T-helper 2 cell treated with Interferon-gamma antibody and Interleukin-4, amounts not matched to agents 5 μg/mL and 100 μg/mL, for 36 hours (primary cell): ENCODE data around the gene MAD1L1.
"Not testable (repeated sequence)": the region's sequence is repeated elsewhere in the genome, so short reads cannot be mapped to it uniquely, and the experiment has no call there.

Experiments
- DNase-seq: peaks from one replicate; pipeline ENCODE4 v3.0.0; 2021; ENCODE audit warnings: low spot score
- H3K27ac Mint-ChIP-seq: one replicate; pipeline ENCODE4 v1.8.0; 2021; ENCODE audit warnings: mild to moderate bottlenecking, mixed read lengths
- H3K27me3 Mint-ChIP-seq: one replicate; pipeline ENCODE4 v1.8.0; 2021; ENCODE audit warnings: low read depth, mixed read lengths
- H3K36me3 Mint-ChIP-seq: one replicate; pipeline ENCODE4 v1.8.0; 2021; ENCODE audit warnings: low read depth, mixed read lengths
- H3K4me1 Mint-ChIP-seq: one replicate; pipeline ENCODE4 v1.8.0; 2021; ENCODE audit warnings: low read depth, mixed read lengths
- H3K4me3 Mint-ChIP-seq: one replicate; pipeline ENCODE4 v1.8.0; 2022; ENCODE audit warnings: mild to moderate bottlenecking, moderate library complexity, mixed read lengths
- H3K9me3 Mint-ChIP-seq: one replicate; pipeline ENCODE4 v1.8.0; 2021; ENCODE audit warnings: mixed read lengths

MAD1L1 gene

DNA sequence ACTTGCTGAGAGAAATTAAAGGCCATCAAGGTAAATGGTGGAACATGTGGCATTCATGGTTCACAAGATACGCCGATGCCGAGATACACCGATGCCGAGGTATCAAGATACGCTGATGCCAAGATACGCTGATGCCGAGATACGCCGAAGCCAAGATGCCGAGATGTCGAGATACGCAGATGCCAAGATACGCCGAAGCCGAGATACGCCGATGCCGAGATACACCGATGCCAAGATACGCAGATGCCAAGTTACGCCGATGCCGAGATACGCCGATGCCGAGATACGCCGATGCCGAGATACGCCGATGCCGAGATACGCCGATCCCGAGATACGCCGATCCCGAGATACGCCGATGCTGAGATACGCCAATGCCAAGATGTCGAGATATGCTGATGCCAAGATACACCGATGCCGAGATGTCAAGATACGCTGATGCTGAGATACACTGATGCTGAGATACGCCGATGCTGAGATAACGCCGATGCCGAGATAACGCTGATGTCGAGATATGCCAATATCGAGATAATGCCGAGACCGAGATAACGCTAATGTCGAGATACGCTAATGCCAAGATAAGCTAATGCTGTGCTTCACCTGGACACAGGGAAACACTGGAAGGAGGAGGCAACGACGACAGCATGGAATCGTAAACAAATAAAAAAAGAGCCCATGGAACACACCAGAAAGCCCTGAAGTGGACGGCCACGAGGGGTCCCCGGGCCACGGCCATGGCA is 172.6 kb downstream of the MAD1L1 start:
- H3K36me3 Mint-ChIP-seq, result peaks cover 15% of the 10 kb centered on the region
- H3K4me3 Mint-ChIP-seq, result no peak overlapping the region
- peaks cover 16% of the 10 kb centered on the region for H3K9me3 Mint-ChIP-seq
- no peaks in the 10 kb centered on the region for H3K4me1 Mint-ChIP-seq
- no peak overlapping the region for H3K27ac Mint-ChIP-seq
- no peaks in the 10 kb centered on the region for H3K27me3 Mint-ChIP-seq
- DNase-seq, result no peak

- not testable (repeated sequence) for H3K4me1 Mint-ChIP-seq, H3K27ac Mint-ChIP-seq, DNase-seq, H3K27me3 Mint-ChIP-seq, H3K4me3 Mint-ChIP-seq
- H3K36me3 Mint-ChIP-seq, result peaks cover 14% of the 10 kb centered on the region
- H3K9me3 Mint-ChIP-seq, result peaks cover 16% of the 10 kb centered on the region
Measured at GRCh38 chr7:2058246-2058645, 174.5 kb downstream of the MAD1L1 start.

DNA sequence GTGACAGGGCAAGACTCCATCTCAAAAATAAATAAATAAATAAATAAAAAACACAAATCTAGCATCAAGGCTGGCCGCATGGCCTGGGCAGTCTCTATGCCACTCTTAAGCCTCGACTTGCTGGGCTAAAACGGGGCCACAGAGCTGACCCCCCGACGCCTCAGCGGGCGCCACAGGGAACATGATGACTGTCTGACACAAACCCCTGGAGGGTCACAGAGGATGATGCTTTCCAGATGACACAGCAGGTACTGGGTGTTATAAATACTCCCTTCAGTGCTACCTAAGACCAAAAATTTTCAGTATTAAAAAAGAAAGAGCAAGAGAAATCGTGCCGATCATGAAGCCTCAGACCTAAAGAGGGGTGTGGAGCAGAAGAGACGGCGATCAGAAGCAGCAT is 176.8 kb downstream of the MAD1L1 start:
- Mint-ChIP-seq H3K4me1 (no peaks in the 10 kb centered on the region), H3K27me3 (no peaks in the 10 kb centered on the region), H3K36me3 (peaks cover 12% of the 10 kb centered on the region), H3K9me3 (peaks cover 16% of the 10 kb centered on the region), H3K27ac (no peak overlapping the region), H3K4me3 (no peak overlapping the region)
- DNase-seq, result no peak

DNA sequence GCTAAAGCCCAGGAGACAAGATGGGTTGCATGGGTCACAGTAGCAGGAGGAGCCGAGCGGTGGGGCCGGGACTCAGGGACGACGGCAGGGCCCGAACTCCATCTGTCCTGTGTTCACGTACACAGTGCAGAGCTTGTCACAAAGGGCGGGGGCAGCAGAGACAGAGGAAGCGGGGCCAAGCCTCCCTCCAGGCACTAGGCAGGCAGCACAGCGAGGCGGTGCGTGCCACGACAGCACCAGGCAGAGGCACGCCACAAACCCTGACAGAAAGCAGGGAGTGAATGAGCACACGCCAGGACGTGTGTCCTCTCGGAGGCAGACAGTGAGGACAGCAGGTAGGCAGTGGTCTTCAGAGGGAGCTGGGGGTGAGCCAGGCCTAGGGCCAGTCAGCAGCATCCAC is 177.8 kb downstream of the MAD1L1 start:
- peaks cover 6% of the 10 kb centered on the region for H3K9me3 Mint-ChIP-seq
- H3K4me1 Mint-ChIP-seq, result no peaks in the 10 kb centered on the region
- no peaks in the 10 kb centered on the region for H3K27me3 Mint-ChIP-seq
- no peak overlapping the region for H3K4me3 Mint-ChIP-seq
- H3K27ac Mint-ChIP-seq, result no peak overlapping the region
- DNase-seq, result no peak
- peaks cover 4% of the 10 kb centered on the region for H3K36me3 Mint-ChIP-seq

DNA sequence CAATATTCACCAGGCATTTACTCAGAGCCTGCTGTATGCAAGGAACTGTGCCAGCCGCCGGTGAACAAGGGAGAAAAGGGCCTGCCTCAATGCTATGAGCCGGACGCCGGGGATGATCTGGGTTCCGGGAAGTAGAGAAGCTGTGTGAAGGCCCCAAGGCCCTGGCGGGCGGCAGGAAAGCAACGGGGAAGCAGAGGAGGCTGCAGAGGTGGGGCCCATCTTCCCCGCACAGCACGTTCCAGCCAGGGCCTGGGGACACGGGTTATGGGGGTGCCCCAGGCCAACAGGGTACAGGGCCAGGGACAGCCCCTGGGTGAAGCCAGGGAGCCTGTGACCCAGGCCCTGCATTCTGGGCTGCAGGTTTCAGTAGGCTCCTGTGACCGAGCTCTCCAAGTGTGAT is 179.3 kb downstream of the MAD1L1 start:
- Mint-ChIP-seq H3K27ac (no peak overlapping the region), H3K4me3 (no peak overlapping the region), H3K36me3 (no peaks in the 10 kb centered on the region)

DNA sequence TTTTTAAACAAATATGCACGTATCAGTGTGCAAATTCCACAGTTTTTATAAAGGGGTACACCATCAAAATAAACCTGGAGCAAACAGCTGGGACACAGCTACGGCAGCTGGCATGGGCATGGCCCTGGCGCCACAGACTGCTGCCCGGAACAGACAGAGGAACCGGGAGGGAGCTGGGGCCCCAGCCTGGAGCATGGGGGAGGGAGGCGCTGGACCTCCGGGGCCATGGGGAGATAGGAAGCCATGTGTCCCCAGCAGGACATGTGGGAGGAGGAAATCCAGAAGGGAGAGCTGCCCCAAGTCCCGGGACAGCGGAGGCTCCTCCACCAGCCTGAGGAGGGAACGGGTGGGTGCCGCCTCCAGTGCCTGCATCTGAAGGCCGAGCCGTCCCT is 180.1 kb downstream of the MAD1L1 start:
- Mint-ChIP-seq H3K4me3 (no peak overlapping the region), H3K27me3 (no peaks in the 10 kb centered on the region), H3K9me3 (no peaks in the 10 kb centered on the region), H3K4me1 (no peaks in the 10 kb centered on the region), H3K36me3 (no peaks in the 10 kb centered on the region), H3K27ac (no peak overlapping the region)
- no peak for DNase-seq

More for the DNA sequence above, 179.3 kb downstream of the MAD1L1 start:
- Mint-ChIP-seq H3K4me1 (no peaks in the 10 kb centered on the region), H3K9me3 (no peaks in the 10 kb centered on the region), H3K27me3 (no peaks in the 10 kb centered on the region)
- no peak for DNase-seq

- no peak for DNase-seq
- Mint-ChIP-seq H3K36me3 (no peaks in the 10 kb centered on the region), H3K27ac (no peak overlapping the region), H3K4me1 (no peaks in the 10 kb centered on the region), H3K4me3 (no peak overlapping the region), H3K27me3 (no peaks in the 10 kb centered on the region), H3K9me3 (no peaks in the 10 kb centered on the region)
Measured at GRCh38 chr7:2051707-2052656, 180.8 kb downstream of the MAD1L1 start.

DNA sequence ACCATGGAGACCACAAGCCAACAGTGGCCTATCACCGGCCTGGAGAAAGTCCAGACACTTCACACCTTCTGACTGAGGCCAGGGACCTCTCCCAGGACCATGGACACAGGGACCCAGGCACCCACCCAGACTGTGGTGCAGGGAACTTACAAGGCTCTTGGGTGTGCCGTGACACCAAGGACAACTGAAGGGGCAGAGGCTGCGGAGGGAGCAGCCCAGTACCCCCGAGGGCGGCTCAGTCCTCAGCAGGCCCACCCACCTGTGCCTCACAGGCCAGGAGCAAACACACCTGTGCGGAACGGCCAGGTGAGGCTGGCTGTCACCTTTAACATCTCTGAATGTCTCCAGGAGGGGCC is 182.3 kb downstream of the MAD1L1 start:
- H3K27me3 Mint-ChIP-seq, result no peaks in the 10 kb centered on the region

GRCh38 chr7:2049782-2050510 is 182.8 kb downstream of the MAD1L1 start:
- Mint-ChIP-seq H3K4me1 (no peaks in the 10 kb centered on the region), H3K27ac (no peak overlapping the region), H3K27me3 (no peaks in the 10 kb centered on the region), H3K9me3 (no peaks in the 10 kb centered on the region), H3K36me3 (no peaks in the 10 kb centered on the region), H3K4me3 (no peak overlapping the region)
- peak; percentile 25 for DNase-seq

More for the DNA sequence above, 182.3 kb downstream of the MAD1L1 start:
- no peak overlapping the region for H3K4me3 Mint-ChIP-seq
- H3K27ac Mint-ChIP-seq, result no peak overlapping the region
- no peaks in the 10 kb centered on the region for H3K4me1 Mint-ChIP-seq
- H3K9me3 Mint-ChIP-seq, result no peaks in the 10 kb centered on the region
- no peaks in the 10 kb centered on the region for H3K36me3 Mint-ChIP-seq
- no peak for DNase-seq

DNA sequence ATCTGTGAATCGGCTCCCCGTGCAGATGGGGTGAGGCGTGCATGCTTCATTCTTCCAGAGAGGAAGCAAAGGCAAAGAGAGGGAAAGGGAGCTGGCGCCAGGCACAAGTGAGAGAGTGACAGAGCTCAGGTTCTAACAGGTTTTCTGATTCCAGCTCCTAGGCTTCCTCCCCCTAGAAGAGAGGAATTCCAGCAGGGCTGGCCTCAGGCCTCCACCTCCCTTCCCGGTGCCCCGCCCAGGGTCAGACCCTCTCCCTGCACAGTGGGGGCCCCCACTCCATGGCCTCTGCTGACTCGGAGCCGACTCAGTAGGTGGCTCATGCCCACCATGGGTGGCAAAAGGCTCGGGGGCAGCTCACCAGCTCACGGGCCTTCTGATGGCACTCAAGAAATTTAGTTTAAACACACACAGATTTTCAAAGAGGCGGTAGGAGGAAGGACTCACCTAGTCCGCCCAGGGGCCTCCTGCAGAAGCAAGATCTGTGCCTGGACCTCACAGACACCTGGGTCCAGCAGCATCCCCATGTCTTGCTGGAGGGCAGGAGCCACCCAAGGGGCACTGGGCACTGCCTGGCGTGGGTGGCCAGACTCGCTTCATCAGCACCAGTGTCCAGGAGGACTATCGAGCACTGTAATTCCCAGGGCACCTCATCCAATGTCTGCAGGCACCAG is 183.5 kb downstream of the MAD1L1 start:
- H3K36me3 Mint-ChIP-seq, result no peaks in the 10 kb centered on the region
- H3K27ac Mint-ChIP-seq, result no peak overlapping the region
- no peaks in the 10 kb centered on the region for H3K9me3 Mint-ChIP-seq
- H3K27me3 Mint-ChIP-seq, result no peaks in the 10 kb centered on the region
- no peaks in the 10 kb centered on the region for H3K4me1 Mint-ChIP-seq
- H3K4me3 Mint-ChIP-seq, result no peak overlapping the region
- DNase-seq, result no peak

- Mint-ChIP-seq H3K27ac (no peak overlapping the region), H3K27me3 (no peaks in the 10 kb centered on the region), H3K4me3 (no peak overlapping the region), H3K9me3 (no peaks in the 10 kb centered on the region), H3K4me1 (no peaks in the 10 kb centered on the region), H3K36me3 (no peaks in the 10 kb centered on the region)
- DNase-seq, result no peak
Measured at GRCh38 chr7:2048531-2048930, 184.2 kb downstream of the MAD1L1 start.

- H3K27ac Mint-ChIP-seq, result no peak overlapping the region
Measured at GRCh38 chr7:2048006-2048405, 184.7 kb downstream of the MAD1L1 start.

GRCh38 chr7:2046581-2047565 is 185.9 kb downstream of the MAD1L1 start:
- H3K9me3 Mint-ChIP-seq, result no peaks in the 10 kb centered on the region
- no peaks in the 10 kb centered on the region for H3K27me3 Mint-ChIP-seq
- H3K36me3 Mint-ChIP-seq, result peaks cover 4% of the 10 kb centered on the region
- no peak overlapping the region for H3K27ac Mint-ChIP-seq
- H3K4me3 Mint-ChIP-seq, result no peak overlapping the region
- H3K4me1 Mint-ChIP-seq, result no peaks in the 10 kb centered on the region
- no peak for DNase-seq

More at GRCh38 chr7:2048006-2048405, 184.7 kb downstream of the MAD1L1 start:
- H3K9me3 Mint-ChIP-seq, result no peaks in the 10 kb centered on the region
- H3K27me3 Mint-ChIP-seq, result no peaks in the 10 kb centered on the region
- no peaks in the 10 kb centered on the region for H3K36me3 Mint-ChIP-seq
- H3K4me3 Mint-ChIP-seq, result no peak overlapping the region
- no peak for DNase-seq
- no peaks in the 10 kb centered on the region for H3K4me1 Mint-ChIP-seq
